Measurements from ENCODE around the gene TSPYL1.

TSPYL1 gene

GRCh38 chr6:116251568-116252384, 28.0 kb downstream of the TSPYL1 start:
- peak overlapping the region; percentile 50 for H3K4me3 ChIP-seq (ENCODE audit: low read depth, low read length)
- TF ChIP-seq CTCF (IDR thresholded peaks at IDR 0.05; ENCODE audit: low read depth, low read length) = no peak

GRCh38 chr6:116248577-116248976, 31.2 kb downstream of the TSPYL1 start:
- H3K4me3 ChIP-seq (ENCODE audit: low read depth, low read length) = no peak overlapping the region
- TF ChIP-seq CTCF (IDR thresholded peaks at IDR 0.05; ENCODE audit: low read depth, low read length) = no peak

- no peak overlapping the region for H3K4me3 ChIP-seq (ENCODE audit: low read depth, low read length)
- TF ChIP-seq CTCF (IDR thresholded peaks at IDR 0.05; ENCODE audit: low read depth, low read length) = no peak
These were observed 32.4 kb downstream of the TSPYL1 start for GRCh38 chr6:116247285-116247684.

- no peak overlapping the region for H3K4me3 ChIP-seq (ENCODE audit: low read depth, low read length)
- TF ChIP-seq CTCF (IDR thresholded peaks at IDR 0.05; ENCODE audit: low read depth, low read length) = no peak
These were observed 33.6 kb downstream of the TSPYL1 start for GRCh38 chr6:116246089-116246488.

GRCh38 chr6:116244284-116244683, 35.4 kb downstream of the TSPYL1 start:
- no peak for TF ChIP-seq CTCF (IDR thresholded peaks at IDR 0.05; ENCODE audit: low read depth, low read length)

GRCh38 chr6:116239856-116240255, 39.9 kb downstream of the TSPYL1 start:
- TF ChIP-seq CTCF (IDR thresholded peaks at IDR 0.05; ENCODE audit: low read depth, low read length) = no peak
- no peak overlapping the region for H3K4me3 ChIP-seq (ENCODE audit: low read depth, low read length)

More at GRCh38 chr6:116244284-116244683, 35.4 kb downstream of the TSPYL1 start:
- H3K4me3 ChIP-seq (ENCODE audit: low read depth, low read length) = no peak overlapping the region

GRCh38 chr6:116239256-116239655, 40.5 kb downstream of the TSPYL1 start:
- no peak for TF ChIP-seq CTCF (IDR thresholded peaks at IDR 0.05; ENCODE audit: low read depth, low read length)
- H3K4me3 ChIP-seq (ENCODE audit: low read depth, low read length) = no peak overlapping the region

Data from WI38 (cell line).